SU-DHL-6 (cell line): ENCODE measurements around the gene GMIP.

Source experiments
- H2AFZ ChIP-seq: fragments of 200-600 bp; sonication (generic); 2 replicates; pipeline ENCODE4 v1.6.1; 2014; ENCODE audit warnings: low read depth, mild to moderate bottlenecking, moderate library complexity, mixed read lengths, antibody characterized with exemption, low read length; ENCODE audit not compliant: severe bottlenecking
- H3F3A ChIP-seq: fragments of 200-600 bp; shearing (Covaris generic); 2 replicates; pipeline ENCODE4 v1.6.0; 2016; ENCODE audit warnings: antibody characterized with exemption, mild to moderate bottlenecking; ENCODE audit not compliant: insufficient read depth
- H3K27ac ChIP-seq: fragments of 200-600 bp; sonication (generic); 2 replicates; pipeline ENCODE4 v1.5.1; 2016; ENCODE audit warnings: low read depth, mild to moderate bottlenecking, low read length, moderate library complexity, mixed read lengths
- H3K27me3 ChIP-seq: fragments of 200-600 bp; sonication (generic), shearing (Covaris generic); 2 replicates; pipeline ENCODE4 v1.6.0; 2014; ENCODE audit warnings: mild to moderate bottlenecking, low read length
- H3K36me3 ChIP-seq: fragments of 200-600 bp; sonication (generic); 2 replicates; pipeline ENCODE4 v1.6.1; 2014; ENCODE audit warnings: mild to moderate bottlenecking, low read length, mixed read lengths
- H3K4me2 ChIP-seq: fragments of 300-600, 200-600 bp; shearing (Covaris generic), sonication (generic); 2 replicates; pipeline ENCODE4 v1.6.0; 2014; ENCODE audit warnings: low read length, low read depth, mild to moderate bottlenecking; ENCODE audit not compliant: poor library complexity, severe bottlenecking
- H3K4me3 ChIP-seq: fragments of 200-600 bp; sonication (generic); 2 replicates; pipeline ENCODE4 v1.5.1; 2014; ENCODE audit warnings: antibody characterized with exemption, low read length, mild to moderate bottlenecking, mixed read lengths; ENCODE audit not compliant: insufficient read depth, poor library complexity, severe bottlenecking
- H3K79me2 ChIP-seq: fragments of 200-600 bp; sonication (generic); 2 replicates; pipeline ENCODE4 v1.6.1; 2014; ENCODE audit warnings: mild to moderate bottlenecking, low read length, moderate library complexity; ENCODE audit not compliant: insufficient read depth
- H3K9ac ChIP-seq: fragments of 200-600 bp; sonication (generic); 2 replicates; pipeline ENCODE4 v1.7.0; 2014; ENCODE audit warnings: mild to moderate bottlenecking, low read length
- H3K9me2 ChIP-seq: fragments of 200-600 bp; sonication (generic); replicated peaks from 2 replicates; pipeline ENCODE4 v1.6.1; 2014; ENCODE audit warnings: low read length; ENCODE audit not compliant: insufficient read depth
- H3K9me3 ChIP-seq: fragments of 200-600 bp; sonication (generic); 2 replicates; pipeline ENCODE4 v1.6.1; 2014; ENCODE audit warnings: low read length, mixed read lengths; ENCODE audit not compliant: insufficient read depth
- H4K20me1 ChIP-seq: fragments of 200-600 bp; sonication (generic); 2 replicates; pipeline ENCODE4 v1.6.1; 2014; ENCODE audit warnings: low read depth, mild to moderate bottlenecking, antibody characterized with exemption, low read length, moderate library complexity, mixed read lengths
- CTCF ChIP-seq: fragments of 200-600 bp; sonication (generic); IDR thresholded peaks from one replicate; pipeline ENCODE4 v1.5.1; 2017; ENCODE audit warnings: antibody characterized with exemption, mild to moderate bottlenecking, low read length, moderate library complexity; ENCODE audit not compliant: insufficient read depth, poor library complexity, severe bottlenecking
- EZH2phosphoT487 ChIP-seq: fragments of 200-600 bp; sonication (generic), shearing (Covaris generic); conservative IDR thresholded peaks from 2 replicates; pipeline ENCODE4 v1.6.1; 2018; ENCODE audit warnings: mild to moderate bottlenecking, antibody characterized with exemption, low read length, moderate library complexity, mixed read lengths

GMIP gene

GRCh38 chr19:19649580-19649995 lies 6.1 kb upstream of the GMIP start:
- 0 out of 2 replicates have a peak, but pooled peaks cover 3% of the 10 kb centered on the region for H3K36me3 ChIP-seq
- H3K27ac ChIP-seq, result no peak overlapping the region
- no peaks in the 10 kb centered on the region for H3K27me3 ChIP-seq
- no peak overlapping the region for H2AFZ ChIP-seq
- no peaks in the 10 kb centered on the region for H3K9me2 ChIP-seq
- H3K4me3 ChIP-seq, result no peak overlapping the region
- H3K79me2 ChIP-seq, result no peaks in the 10 kb centered on the region
- H3K4me2 ChIP-seq, result no peak overlapping the region
- H3K9me3 ChIP-seq, result no peaks in the 10 kb centered on the region
- no peak overlapping the region for H3K9ac ChIP-seq
- no peak for TF ChIP-seq EZH2phosphoT487
- no peak for TF ChIP-seq CTCF
- no peaks in the 10 kb centered on the region for H4K20me1 ChIP-seq
- H3F3A ChIP-seq, result no peaks in the 10 kb centered on the region

GRCh38 chr19:19649155-19649554 lies 5.7 kb upstream of the GMIP start:
- H2AFZ ChIP-seq, result no peak overlapping the region
- no peaks in the 10 kb centered on the region for H3K36me3 ChIP-seq
- no peaks in the 10 kb centered on the region for H3K9me2 ChIP-seq
- H3K27ac ChIP-seq, result no peak overlapping the region
- TF ChIP-seq CTCF (no peak), EZH2phosphoT487 (no peak)
- H3F3A ChIP-seq, result peaks cover 2% of the 10 kb centered on the region
- no peaks in the 10 kb centered on the region for H3K27me3 ChIP-seq
- no peak overlapping the region for H3K9ac ChIP-seq
- no peaks in the 10 kb centered on the region for H3K9me3 ChIP-seq
- H4K20me1 ChIP-seq, result no peaks in the 10 kb centered on the region
- H3K79me2 ChIP-seq, result no peaks in the 10 kb centered on the region
- H3K4me3 ChIP-seq, result no peak overlapping the region
- no peak overlapping the region for H3K4me2 ChIP-seq

GRCh38 chr19:19647037-19647835 lies 3.8 kb upstream of the GMIP start:
- Histone ChIP-seq H3F3A (peaks cover 8% of the 10 kb centered on the region), H3K9ac (no peak overlapping the region), H2AFZ (no peak overlapping the region), H3K9me3 (no peaks in the 10 kb centered on the region), H3K27ac (no peak overlapping the region), H3K36me3 (no peaks in the 10 kb centered on the region), H3K27me3 (no peaks in the 10 kb centered on the region), H3K79me2 (peaks cover 12% of the 10 kb centered on the region), H3K4me2 (no peak overlapping the region), H3K9me2 (no peaks in the 10 kb centered on the region), H3K4me3 (no peak overlapping the region), H4K20me1 (no peaks in the 10 kb centered on the region)
- TF ChIP-seq EZH2phosphoT487 (no peak), CTCF (no peak)
